Fibroblast of pulmonary artery (primary cell): ENCODE measurements around the gene RAD51D.

Experiments
- DNase-seq: peaks from one replicate; pipeline ENCODE4 v3.0.0-alpha.2; 2010; ENCODE audit warnings: low read depth
- H3K4me3 ChIP-seq: replicated peaks from 2 replicates; pipeline ENCODE4 v1.5.1; 2011; ENCODE audit warnings: low read depth, mild to moderate bottlenecking, control low read depth, low read length, moderate library complexity
- CTCF ChIP-seq: IDR thresholded peaks from 2 replicates; pipeline ENCODE4 v1.5.1; 2011; ENCODE audit warnings: mild to moderate bottlenecking, control low read depth, low read length, inconsistent platforms; ENCODE audit errors: missing control alignments

RAD51D gene

GRCh38 chr17:35149941-35150340 lies 30.3 kb upstream of the RAD51D start:
- no peak overlapping the region for H3K4me3 ChIP-seq
- TF ChIP-seq CTCF, result no peak
- no peak for DNase-seq

GRCh38 chr17:35148144-35148543 lies 28.5 kb upstream of the RAD51D start:
- no peak for DNase-seq
- no peak overlapping the region for H3K4me3 ChIP-seq
- no peak for TF ChIP-seq CTCF

- H3K4me3 ChIP-seq, result no peak within 1 kb of the TSS
- DNase-seq, result no peak
- no peak for TF ChIP-seq CTCF
These were observed 27.8 kb upstream of the RAD51D start, which contains the start of gene UNC45B for GRCh38 chr17:35147375-35147905. UNC45B (plus strand) TSS chr17:35147817; CDS start chr17:35148264, 447 bp downstream.

GRCh38 chr17:35146214-35146833 lies 26.7 kb upstream of the RAD51D start:
- no peak for TF ChIP-seq CTCF
- DNase-seq, result no peak
- no peak overlapping the region for H3K4me3 ChIP-seq

- H3K4me3 ChIP-seq, result no peak overlapping the region
- no peak for DNase-seq
- no peak for TF ChIP-seq CTCF
These were observed 25.2 kb upstream of the RAD51D start for GRCh38 chr17:35144840-35145239.

GRCh38 chr17:35142467-35142796 lies 22.8 kb upstream of the RAD51D start:
- peak overlapping the region; percentile 93 for H3K4me3 ChIP-seq
- no peak for DNase-seq
- no peak for TF ChIP-seq CTCF
